GM18909 (cell line): Measurements from ENCODE around the gene SLC6A12.
"Not testable (repeated sequence)": the region's sequence is repeated elsewhere in the genome, so short reads cannot be mapped to it uniquely, and the experiment has no call there.

Source experiments
- ATAC-seq: cut with Tn5 transposase; IDR thresholded peaks from one replicate; pipeline ENCODE4 v1.9.1; 2021; ENCODE audit warnings: mild to moderate bottlenecking; ENCODE audit not compliant: unreplicated experiment, poor library complexity

SLC6A12 gene

GRCh38 chr12:235967-236366, 22.0 kb upstream of the SLC6A12 start:
- not testable (repeated sequence) for ATAC-seq

GRCh38 chr12:234891-235415, 21.0 kb upstream of the SLC6A12 start:
- no peak for ATAC-seq

- ATAC-seq, result no peak
These were observed 20.1 kb upstream of the SLC6A12 start for GRCh38 chr12:234019-234418.

DNA sequence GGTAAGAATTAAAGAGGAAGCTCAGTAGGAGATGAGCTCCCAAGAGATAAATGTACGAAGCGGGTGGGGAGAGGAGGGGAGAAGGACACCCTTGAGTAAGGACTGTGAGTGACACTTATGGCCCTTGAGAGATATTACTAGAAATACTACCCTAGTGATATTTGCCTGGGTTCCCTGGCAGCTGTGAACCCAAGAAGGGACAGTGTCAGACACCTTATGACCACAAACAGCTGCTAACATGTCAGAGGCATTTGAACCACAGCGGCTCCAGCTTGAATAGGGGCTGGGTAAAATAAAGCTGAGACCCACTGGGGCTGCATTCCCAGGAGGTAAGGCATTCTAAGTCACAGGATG, 19.6 kb upstream of the SLC6A12 start:
- ATAC-seq, result no peak

DNA sequence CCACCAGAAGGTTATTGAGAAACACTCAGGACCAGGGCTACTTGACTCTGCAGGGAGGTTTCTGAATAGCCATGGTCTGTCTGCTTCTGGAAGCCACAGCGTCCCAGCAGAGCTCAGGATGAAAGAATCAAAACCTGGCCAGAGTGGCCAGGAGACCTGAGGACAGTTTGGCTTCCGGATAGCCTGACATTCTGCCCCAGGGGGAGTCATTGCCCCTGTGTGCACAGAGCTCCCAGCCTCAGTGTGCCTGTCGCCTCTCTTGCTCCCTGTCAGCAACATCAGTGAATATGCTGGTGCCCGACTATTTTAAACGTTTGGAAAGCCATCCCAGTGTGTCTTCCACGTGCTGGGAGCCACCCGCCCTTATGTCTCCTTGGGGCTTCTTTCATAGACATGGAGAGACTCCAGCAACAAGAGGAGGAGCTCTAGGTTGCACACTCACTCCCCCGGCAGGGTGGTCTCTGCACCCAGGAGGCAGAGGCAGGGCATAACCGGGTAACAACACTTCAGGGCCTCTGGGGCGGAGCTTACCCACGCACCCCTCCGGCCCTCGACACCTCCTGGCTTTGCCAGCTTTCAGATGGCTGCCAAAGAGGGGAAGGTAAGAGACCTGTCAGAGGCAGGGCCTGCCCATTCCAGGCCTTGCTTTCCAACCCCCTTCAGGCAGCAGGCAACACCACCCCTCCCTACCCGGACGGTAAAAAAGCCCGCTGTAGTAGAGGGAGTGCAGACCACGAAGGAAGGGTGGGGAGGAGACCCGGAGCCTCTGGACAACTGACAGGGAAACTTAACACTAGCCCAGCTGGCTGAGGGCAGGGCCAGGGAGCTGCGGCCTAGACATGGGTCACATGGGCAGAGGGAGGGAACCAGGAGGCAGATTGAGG, 19.0 kb upstream of the SLC6A12 start:
- no peak for ATAC-seq

- no peak for ATAC-seq
These were observed 17.1 kb upstream of the SLC6A12 start for GRCh38 chr12:230925-231671.

DNA sequence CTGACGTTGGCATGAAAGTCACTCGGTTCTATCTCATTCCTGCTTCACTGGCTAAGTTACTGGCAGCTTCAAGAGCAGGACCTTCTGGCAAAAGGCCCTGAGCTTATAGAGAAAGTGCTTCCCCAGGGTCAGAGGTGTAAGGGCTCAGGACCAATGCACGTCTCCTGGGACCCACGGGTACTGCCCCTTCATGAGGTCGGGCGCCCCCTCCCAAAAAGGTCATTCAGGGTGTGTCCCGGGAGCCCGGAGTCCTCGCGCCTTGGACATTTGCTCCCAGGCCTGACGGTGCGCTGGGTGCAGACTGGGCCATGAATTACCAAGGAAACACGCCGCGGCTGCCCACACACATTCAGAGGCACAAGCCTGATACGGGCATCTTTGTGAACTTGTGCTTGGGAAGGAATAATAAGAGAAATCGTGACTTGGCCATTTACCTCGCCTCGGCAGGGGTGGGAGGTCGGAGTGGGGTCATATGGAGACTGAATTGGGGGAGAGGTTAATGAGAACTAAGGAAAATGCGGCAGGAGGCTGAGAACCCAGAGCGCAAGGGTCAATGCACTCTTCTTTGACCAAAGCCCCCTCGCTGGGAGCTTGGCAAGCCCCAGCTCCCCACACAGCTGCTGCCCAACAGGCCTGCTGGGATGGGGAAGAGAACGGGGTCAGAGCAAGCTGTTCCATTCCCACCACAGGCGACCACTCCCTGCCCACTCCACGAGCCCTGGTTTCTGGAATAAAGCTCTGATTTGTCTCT, 15.7 kb upstream of the SLC6A12 start:
- no peak for ATAC-seq

GRCh38 chr12:228846-229200, 14.9 kb upstream of the SLC6A12 start:
- ATAC-seq, result no peak

DNA sequence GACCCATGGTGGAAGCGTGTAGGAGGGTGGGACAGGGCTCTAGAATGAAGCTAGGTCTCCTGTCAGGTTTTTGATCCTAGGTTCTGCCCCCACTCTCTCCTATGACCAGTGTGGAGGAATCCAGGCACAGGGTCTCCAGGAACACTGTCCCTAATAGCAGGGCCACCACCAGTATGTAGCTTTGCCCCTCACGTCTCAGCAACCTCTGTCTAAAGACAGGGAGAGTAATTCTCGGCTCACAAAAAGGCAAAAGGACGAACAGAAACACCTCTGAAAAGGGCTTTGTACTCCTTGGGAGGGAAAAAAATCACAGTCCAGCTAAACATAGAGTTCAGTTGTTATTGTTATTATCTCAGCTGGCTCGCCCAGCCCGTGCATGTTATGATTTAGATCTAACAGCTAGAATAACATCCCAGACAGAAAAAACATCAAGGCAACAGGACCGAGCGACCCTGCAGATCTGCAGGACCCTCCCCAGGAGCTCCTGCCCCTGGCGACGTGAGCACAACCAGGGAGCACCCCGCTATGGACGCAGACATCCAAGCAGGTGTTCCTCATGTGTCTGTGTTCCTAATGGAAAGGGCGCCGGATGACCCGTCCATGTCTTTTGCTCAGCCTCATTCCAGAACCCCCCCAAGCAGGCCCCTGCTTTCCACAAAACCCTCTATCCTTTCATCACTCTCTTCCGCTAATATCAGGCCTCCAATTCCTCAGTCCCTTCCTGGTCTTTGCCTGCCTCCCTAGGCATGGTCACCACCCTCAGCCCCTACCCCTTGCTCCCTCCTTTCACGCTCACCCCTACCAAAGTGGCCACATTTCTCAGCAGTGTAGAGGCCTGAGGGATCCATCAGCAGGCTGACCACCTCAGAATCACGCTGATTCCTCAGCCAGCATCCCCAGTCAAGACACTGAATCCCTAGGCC, 14.2 kb upstream of the SLC6A12 start:
- no peak for ATAC-seq

DNA sequence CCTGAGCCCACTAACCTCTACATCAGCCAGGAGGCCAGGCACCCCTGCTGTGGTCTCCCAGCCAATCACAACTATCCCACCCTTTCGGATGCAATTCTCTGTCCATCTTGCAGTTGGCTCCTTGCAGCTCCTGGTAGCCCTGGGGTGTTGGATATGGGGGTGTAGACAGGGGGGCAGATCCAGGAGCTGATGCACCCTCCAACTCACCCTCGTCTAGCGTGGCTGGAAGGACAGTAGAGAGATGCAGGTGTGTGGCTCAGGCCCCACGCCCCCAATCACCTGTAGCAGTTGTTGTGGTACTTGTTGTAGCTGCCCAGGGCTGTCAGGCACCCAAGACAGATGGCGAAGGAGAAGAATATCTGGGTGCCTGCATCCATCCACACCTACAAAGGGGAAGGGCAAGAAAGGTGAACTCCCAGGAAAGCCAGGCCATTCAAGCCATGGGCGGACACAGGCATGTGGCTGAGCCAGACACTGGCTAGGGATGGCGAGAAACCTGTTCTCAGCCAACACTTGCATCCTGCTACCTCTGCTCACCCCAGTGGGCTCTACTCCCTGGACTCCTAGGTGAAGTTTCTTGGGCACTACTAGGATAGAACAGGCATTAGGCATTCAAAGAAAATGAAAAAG, 13.4 kb upstream of the SLC6A12 start:
- no peak for ATAC-seq

DNA sequence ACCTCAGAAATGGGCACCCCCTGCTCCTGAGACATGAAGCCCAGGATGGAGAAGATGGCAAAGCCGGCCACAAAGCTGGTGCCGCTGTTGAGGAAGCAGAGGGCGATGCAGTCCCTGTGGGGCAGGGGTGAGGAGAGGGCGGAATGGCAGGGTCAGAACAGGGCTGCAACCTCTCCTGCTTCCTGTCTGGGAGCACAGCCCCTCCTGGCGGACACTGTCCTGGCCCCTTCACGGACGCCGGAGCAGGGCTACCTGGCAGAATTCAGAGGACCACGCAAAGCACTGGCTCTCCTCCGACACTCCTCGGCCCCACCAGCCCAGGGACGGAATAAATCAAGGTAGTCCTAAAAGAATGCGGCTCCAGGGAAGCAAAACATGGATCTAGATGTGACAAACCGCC, 12.4 kb upstream of the SLC6A12 start:
- ATAC-seq, result no peak

DNA sequence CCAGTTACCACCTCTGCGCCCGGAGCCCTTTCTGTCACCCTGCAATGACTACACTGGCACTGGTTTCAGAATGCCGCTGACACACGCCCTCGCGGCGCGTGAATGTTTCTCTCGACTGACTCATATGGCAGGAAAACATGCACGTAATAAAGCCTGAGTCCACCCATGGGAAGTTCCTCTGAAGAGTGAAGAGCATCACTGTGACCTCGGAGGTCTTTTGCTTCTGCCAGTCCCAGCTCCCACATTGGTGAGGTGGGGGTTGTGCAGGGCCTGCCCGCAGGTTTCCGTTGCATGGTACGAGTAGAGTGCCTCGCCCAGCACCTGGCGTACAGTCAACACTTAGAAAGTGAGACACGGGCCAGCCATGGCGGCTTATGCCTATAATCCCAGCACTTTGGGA, 11.1 kb upstream of the SLC6A12 start:
- no peak for ATAC-seq

- no peak for ATAC-seq
These were observed 10.4 kb upstream of the SLC6A12 start for GRCh38 chr12:224330-224729.

DNA sequence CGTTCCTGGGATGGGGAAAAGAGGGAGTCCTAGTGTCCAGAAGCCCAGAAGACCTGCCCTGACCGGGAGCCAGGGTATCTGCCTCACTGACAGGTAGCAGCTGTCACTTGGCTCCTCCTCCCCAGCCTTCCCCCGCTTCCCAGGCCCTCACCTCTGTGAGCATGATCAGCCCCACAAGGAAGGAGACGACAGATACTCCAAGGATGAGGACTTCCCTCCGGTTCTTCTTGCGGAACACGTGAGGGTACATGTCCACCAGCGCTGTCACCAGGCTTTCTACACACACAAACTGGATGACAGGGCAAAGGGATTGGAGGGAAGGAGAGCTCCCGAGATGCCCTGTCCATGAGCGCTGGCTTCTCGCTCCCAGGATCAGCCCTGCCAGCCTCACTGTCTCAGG, 9.9 kb upstream of the SLC6A12 start:
- no peak for ATAC-seq

DNA sequence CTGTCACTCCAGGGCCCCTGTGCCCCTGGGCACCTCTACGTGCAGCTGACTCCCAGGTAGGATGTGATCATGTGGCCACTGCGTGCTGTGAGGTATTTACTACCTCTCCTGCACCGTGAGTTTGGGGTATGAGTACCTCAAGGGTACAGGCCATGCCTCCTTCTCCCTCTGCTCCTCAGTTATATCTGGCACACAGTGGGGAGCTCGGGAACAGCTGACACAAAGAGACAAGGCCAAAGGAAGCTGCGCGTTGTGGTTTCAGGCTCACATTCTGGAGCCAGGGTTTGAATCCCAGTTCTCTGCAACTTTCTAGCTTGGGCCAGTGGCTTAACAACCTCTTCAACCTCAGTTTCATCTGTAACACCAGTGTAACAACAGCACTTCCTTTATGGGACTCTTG, 7.8 kb upstream of the SLC6A12 start:
- ATAC-seq, result no peak

DNA sequence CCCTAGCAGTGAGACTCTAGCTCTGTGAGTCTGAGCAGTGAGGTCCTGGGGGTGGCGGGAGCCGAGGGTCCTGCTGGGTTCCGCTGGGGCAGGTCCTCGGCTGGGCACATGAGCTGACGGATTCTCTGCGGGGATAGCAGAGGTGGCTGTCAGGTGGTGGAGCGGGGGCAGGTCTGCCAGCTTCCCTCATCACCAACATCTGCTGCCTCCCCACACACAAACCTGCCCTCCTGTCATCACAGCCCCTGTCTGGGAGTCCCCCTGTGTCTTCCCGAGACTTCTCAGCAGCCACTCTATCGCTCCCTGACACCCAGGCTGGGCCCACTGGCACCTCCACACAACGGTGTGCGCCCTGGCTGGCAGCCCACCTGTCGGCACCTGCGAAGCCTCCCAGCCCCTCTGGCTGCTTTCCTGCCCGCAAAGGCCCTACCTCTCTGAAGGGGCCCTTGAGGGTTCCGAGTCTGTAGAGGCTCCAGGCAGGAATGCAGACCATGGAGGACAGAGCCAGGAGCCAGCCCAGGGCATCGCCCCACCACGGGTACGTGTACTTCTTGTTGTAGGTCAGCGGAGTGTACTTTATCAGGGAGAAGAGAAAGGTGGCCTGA, 7.1 kb upstream of the SLC6A12 start:
- no peak for ATAC-seq

- ATAC-seq, result no peak
These were observed 6.5 kb upstream of the SLC6A12 start for GRCh38 chr12:220491-220890.

GRCh38 chr12:219891-220352, 6.0 kb upstream of the SLC6A12 start:
- peak; percentile 71 for ATAC-seq
